HCT116 (cell line): ENCODE results near the gene APBB2. TPM values are rescaled to one million over a fixed set of nuclear protein-coding genes. Genes with fewer than 3 reads are reported as not detected.

Experiments
- ATAC-seq: fragments of 200-7000 bp; cut with Tn5 transposase; 2 replicates; pipeline ENCODE4 v1.9.1; 2020; ENCODE audit warnings: mild to moderate bottlenecking, moderate library complexity
- BruUV-seq: library from RNA; stranded (reverse); fragments of 400-500 nt; replicated peaks from 2 replicates; lab custom pipeline; 2021; lab: Mats Ljungman, UMichigan
- CTCF ChIA-PET: fragments of 300-600 bp; sonication (Branson Sonifier 250); formaldehyde crosslinking; loops from one replicate; lab custom pipeline; 2021; ENCODE audit warnings: antibody characterized with exemption; lab: Charles Lee
- POLR2A ChIA-PET: fragments of 300-600, 350-600 bp; sonication (Branson Sonifier 250); formaldehyde crosslinking; loops from one replicate; lab custom pipeline; 2021; ENCODE audit warnings: antibody characterized with exemption; lab: Charles Lee
- RAD21 ChIA-PET, 2 experiments: fragments of 300-600 bp; sonication (Branson Sonifier 250); formaldehyde crosslinking; loops; one replicate each; lab custom pipeline; 2023; ENCODE audit warnings: low total read pairs in 2 of 2; ENCODE audit not compliant: uncharacterized antibody in 2 of 2, unreplicated experiment in 2 of 2, low non-redundant PET in 1 of 2; lab: Charles Lee
- DNase-seq: peaks from one replicate; pipeline ENCODE4 v3.0.0-alpha.2; 2010; ENCODE audit warnings: low read depth, low spot score
- H2AFZ ChIP-seq: fragments of 200-600 bp; shearing (Covaris generic), sonication (generic); 2 replicates; pipeline ENCODE4 v1.6.1; 2017; ENCODE audit warnings: low read depth, mixed run types, mixed read lengths, antibody characterized with exemption, low read length; ENCODE audit not compliant: poor library complexity, severe bottlenecking
- H3K27ac ChIP-seq: 2 replicates; pipeline ENCODE4 v1.5.1; 2012; ENCODE audit warnings: low read depth, low read length
- H3K27me3 ChIP-seq: fragments of 200-600 bp; sonication (generic); 2 replicates; pipeline ENCODE4 v1.6.1; 2016; ENCODE audit warnings: mixed run types, low read length, mixed read lengths; ENCODE audit not compliant: insufficient read depth
- H3K36me3 ChIP-seq, 2 experiments: fragments of 200-500 bp in 1 of 2; fragments of 200-600 bp in 1 of 2; sonication (Bioruptor generic) in 1 of 2; sonication (generic) in 1 of 2; 2 replicates each; pipeline versions ENCODE4 v1.5.1 to v1.6.1; 2014 to 2016; ENCODE audit warnings: low read length in 2 of 2, inconsistent platforms in 1 of 2, mixed read lengths in 1 of 2, mixed run types in 1 of 2; ENCODE audit not compliant: insufficient read depth in 2 of 2, control insufficient read depth in 1 of 2
- H3K4me1 ChIP-seq, 2 experiments: fragments of 200-600 bp in 1 of 2; sonication (generic) in 1 of 2; 2 replicates each; pipeline versions ENCODE4 v1.5.1 to v1.6.1; 2012 to 2017; ENCODE audit warnings: low read length in 2 of 2, inconsistent platforms in 1 of 2, mild to moderate bottlenecking in 1 of 2, mixed read lengths in 1 of 2, mixed run types in 1 of 2, moderate library complexity in 1 of 2; ENCODE audit not compliant: insufficient read depth in 2 of 2, control insufficient read depth in 1 of 2
- H3K4me2 ChIP-seq: fragments of 200-600 bp; sonication (generic); 2 replicates; pipeline ENCODE4 v1.6.1; 2017; ENCODE audit warnings: mixed run types, low read length, mixed read lengths
- H3K4me3 ChIP-seq, 2 experiments: fragments of 200-600 bp in 1 of 2; sonication (generic) in 1 of 2; replicated peaks in 1 of 2; 2 replicates each; pipeline ENCODE4 v1.5.1; 2011 to 2016; ENCODE audit warnings: low read length in 2 of 2, control low read depth in 1 of 2, low read depth in 1 of 2, mild to moderate bottlenecking in 1 of 2, mixed read lengths in 1 of 2, mixed run types in 1 of 2
- H3K79me2 ChIP-seq: fragments of 200-600 bp; sonication (generic); 2 replicates; pipeline ENCODE4 v1.6.1; 2017; ENCODE audit warnings: mild to moderate bottlenecking, mixed run types, low read length, moderate library complexity, mixed read lengths; ENCODE audit not compliant: insufficient read depth
- H3K9ac ChIP-seq: fragments of 200-600 bp; sonication (generic); 2 replicates; pipeline ENCODE4 v1.6.1; 2016; ENCODE audit warnings: low read length, mixed read lengths
- H3K9me2 ChIP-seq: fragments of 200-600 bp; sonication (generic), shearing (Covaris generic); 2 replicates; pipeline ENCODE4 v1.6.1; 2017; ENCODE audit warnings: mixed run types, mild to moderate bottlenecking, moderate library complexity; ENCODE audit not compliant: insufficient read depth
- H3K9me3 ChIP-seq, 2 experiments: fragments of 200-500 bp in 1 of 2; fragments of 200-600 bp in 1 of 2; sonication (Bioruptor generic) in 1 of 2; sonication (generic) in 1 of 2; 2 replicates each; pipeline ENCODE4 v1.6.1; 2014 to 2017; ENCODE audit warnings: low read length in 2 of 2, mixed read lengths in 2 of 2, inconsistent platforms in 1 of 2, low read depth in 1 of 2, mild to moderate bottlenecking in 1 of 2, mixed run types in 1 of 2, moderate library complexity in 1 of 2; ENCODE audit not compliant: control insufficient read depth in 1 of 2, insufficient read depth in 1 of 2
- H4K20me1 ChIP-seq: fragments of 200-600 bp; sonication (generic), shearing (Covaris generic); 2 replicates; pipeline ENCODE4 v1.6.1; 2017; ENCODE audit warnings: mixed run types, mild to moderate bottlenecking, moderate library complexity; ENCODE audit not compliant: insufficient read depth
- CBX3 ChIP-seq: IDR thresholded peaks from 2 replicates; pipeline ENCODE4 v1.6.1; 2012; ENCODE audit warnings: low read depth
- CTCF ChIP-seq, 3 experiments: fragments of 200-600 bp in 1 of 3; sonication (generic) in 1 of 3; IDR thresholded peaks in 2 of 3; conservative IDR thresholded peaks in 1 of 3; 2 replicates each; pipeline ENCODE4 v1.5.1; 2012 to 2017; ENCODE audit warnings: low read depth in 2 of 3, low read length in 2 of 3, antibody characterized with exemption in 1 of 3, borderline replicate concordance in 1 of 3, control low read depth in 1 of 3, mild to moderate bottlenecking in 1 of 3, mixed read lengths in 1 of 3, mixed run types in 1 of 3, moderate library complexity in 1 of 3; ENCODE audit not compliant: insufficient read depth in 1 of 3
- EGR1 ChIP-seq: IDR thresholded peaks from 2 replicates; pipeline ENCODE4 v1.6.1; 2012; ENCODE audit warnings: low read depth
- ELF1 ChIP-seq: IDR thresholded peaks from 2 replicates; pipeline ENCODE4 v1.6.1; 2012; ENCODE audit warnings: low read depth, borderline replicate concordance
- EZH2 ChIP-seq: fragments of 200-600 bp; sonication (generic); IDR thresholded peaks from 2 replicates; pipeline ENCODE4 v1.6.1; 2017; ENCODE audit warnings: antibody characterized with exemption, mixed run types
- EZH2phosphoT487 ChIP-seq: fragments of 200-600 bp; IDR thresholded peaks from 2 replicates; pipeline ENCODE4 v1.6.1; 2018; ENCODE audit warnings: antibody characterized with exemption, borderline replicate concordance
- JUND ChIP-seq: IDR thresholded peaks from 2 replicates; pipeline ENCODE4 v1.6.1; 2012
- POLR2A ChIP-seq: IDR thresholded peaks from 2 replicates; pipeline ENCODE4 v1.7.0; 2011; ENCODE audit warnings: borderline replicate concordance; ENCODE audit not compliant: insufficient read depth, insufficient read length; ENCODE audit errors: extremely low read depth
- POLR2AphosphoS5 ChIP-seq: IDR thresholded peaks from 2 replicates; pipeline ENCODE4 v1.6.1; 2011; ENCODE audit warnings: mild to moderate bottlenecking, low read depth, low read length, moderate library complexity
- RAD21 ChIP-seq: IDR thresholded peaks from 2 replicates; pipeline ENCODE4 v1.6.1; 2012; ENCODE audit warnings: low read depth, mild to moderate bottlenecking
- REST ChIP-seq: IDR thresholded peaks from 2 replicates; pipeline ENCODE4 v1.6.1; 2012; ENCODE audit warnings: low read depth
- SIN3A ChIP-seq: IDR thresholded peaks from 2 replicates; pipeline ENCODE4 v1.6.1; 2012; ENCODE audit warnings: low read depth
- SP1 ChIP-seq: IDR thresholded peaks from 2 replicates; pipeline ENCODE4 v1.6.1; 2012; ENCODE audit warnings: low read depth
- SRF ChIP-seq: IDR thresholded peaks from 2 replicates; pipeline ENCODE4 v1.6.1; 2012; ENCODE audit warnings: low read depth
- TCF7L2 ChIP-seq: IDR thresholded peaks from 2 replicates; pipeline ENCODE4 v1.7.0; 2011; ENCODE audit warnings: borderline replicate concordance, inconsistent platforms; ENCODE audit not compliant: insufficient read depth, insufficient read length; ENCODE audit errors: extremely low read depth
- YY1 ChIP-seq: IDR thresholded peaks from 2 replicates; pipeline ENCODE4 v1.6.1; 2011; ENCODE audit warnings: low read length, low read depth, moderate library complexity, mild to moderate bottlenecking; ENCODE audit not compliant: insufficient replicate concordance; ENCODE audit errors: extremely low read depth
- ZFX ChIP-seq: fragments of 450-650 bp; IDR thresholded peaks from 2 replicates; pipeline ENCODE4 v1.6.1; 2017
- ZNF274 ChIP-seq: fragments of 200-500 bp; sonication (Bioruptor generic); IDR thresholded peaks from 2 replicates; pipeline ENCODE4 v1.6.1; 2014; ENCODE audit warnings: mild to moderate bottlenecking, low read depth, low read length, inconsistent platforms
- intact Hi-C: fragments of 100-400 bp; cut with micrococcal nuclease; formaldehyde crosslinking; loops from 2 replicates; pipeline ENCODE4 v1.10.0; 2022
- total RNA-seq: library from RNA; stranded (reverse); gene quantifications from one replicate; pipeline ENCODE4 v1.2.1, GENCODE V29; 2021; ENCODE audit not compliant: unreplicated experiment
- TF ChIP-seq, protein P1 (sequence below): IDR thresholded peaks from 2 replicates; pipeline ENCODE4 v1.6.1; 2012
- TF ChIP-seq, protein P2 (sequence below): IDR thresholded peaks from 2 replicates; pipeline ENCODE4 v1.6.1; 2012

Gene APBB2
- total RNA-seq, 1 experiment from 2014 or later, result 72.5 TPM

- no peak for ATAC-seq
- intact Hi-C loops, result no loop called here
- CTCF ChIA-PET, result no interaction called here
These were observed 35.7 kb downstream of the APBB2 start for GRCh38 chr4:41178372-41179370.

More at GRCh38 chr4:41178372-41179370, 35.7 kb downstream of the APBB2 start:
- peaks cover 11 to 24% of the 10 kb centered on the region in 2 experiments for H3K4me1 ChIP-seq
- H3K9me2 ChIP-seq, result no peaks in the 10 kb centered on the region
- POLR2A ChIA-PET, result interaction anchor here (0.6 kb wide), 1 partner anchor 33 kb away, joined by 3 read pairs; no protein-coding TSS in a partner anchor
- H3K27ac ChIP-seq, result no peak overlapping the region
- no peak for DNase-seq
- no peaks in the 10 kb centered on the region for H3K9me3 ChIP-seq
- no peak overlapping the region for H3K4me3 ChIP-seq
- no TSS peak for BruUV-seq
- H3K4me2 ChIP-seq, result 0 out of 2 replicates have a peak overlapping the region, but pooled peaks have one; percentile 21
- no peak overlapping the region for H3K9ac ChIP-seq
- no peaks in the 10 kb centered on the region for H3K27me3 ChIP-seq
- peaks cover 100% of the 10 kb centered on the region for H3K79me2 ChIP-seq
- H3K36me3 ChIP-seq, result no peaks in the 10 kb centered on the region; a peak in 1 of 4 replicates
- RAD21 ChIA-PET, result no interaction called here
- TF ChIP-seq JUND, result no peak
- TF ChIP-seq POLR2A, result no peak
- no peak for TF ChIP-seq SRF
- TF ChIP-seq SIN3A, result no peak
- no peak for TF ChIP-seq EZH2
- TF ChIP-seq SP1, result no peak
- TF ChIP-seq ZNF274, result no peak
- TF ChIP-seq YY1, result no peak
- no peak for TF ChIP-seq POLR2AphosphoS5
- no peak for TF ChIP-seq CTCF (IDR thresholded peaks at IDR 0.05 in 2 of 3, conservative IDR thresholded peaks at IDR 0.05 in 1 of 3; ENCODE audit: borderline replicate concordance in 1 of 3, insufficient read depth in 1 of 3, low read depth in 2 of 3, low read length in 2 of 3)
- no peak for TF ChIP-seq REST
- no peak for TF ChIP-seq TCF7L2
- TF ChIP-seq, protein P1, sequence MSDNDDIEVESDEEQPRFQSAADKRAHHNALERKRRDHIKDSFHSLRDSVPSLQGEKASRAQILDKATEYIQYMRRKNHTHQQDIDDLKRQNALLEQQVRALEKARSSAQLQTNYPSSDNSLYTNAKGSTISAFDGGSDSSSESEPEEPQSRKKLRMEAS, result no peak
- no peak for TF ChIP-seq EGR1
- TF ChIP-seq RAD21, result no peak
- TF ChIP-seq CBX3, result no peak
- TF ChIP-seq EZH2phosphoT487, result no peak
- no peak for TF ChIP-seq ELF1
- TF ChIP-seq, protein P2, sequence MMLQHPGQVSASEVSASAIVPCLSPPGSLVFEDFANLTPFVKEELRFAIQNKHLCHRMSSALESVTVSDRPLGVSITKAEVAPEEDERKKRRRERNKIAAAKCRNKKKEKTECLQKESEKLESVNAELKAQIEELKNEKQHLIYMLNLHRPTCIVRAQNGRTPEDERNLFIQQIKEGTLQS, result no peak
- no peak for TF ChIP-seq ZFX
- H4K20me1 ChIP-seq, result no peaks in the 10 kb centered on the region; the same call in 1 of the 2 replicates
- no peak overlapping the region for H2AFZ ChIP-seq
